IMR-90 (cell line): ENCODE measurements around the gene FRAS1. TPM values are rescaled to one million over a fixed set of nuclear protein-coding genes. Genes with fewer than 3 reads are reported as not detected.

Experiments used
- ATAC-seq: fragments of 200-7000 bp; cut with Tn5 transposase; 2 replicates; pipeline ENCODE4 v1.9.1; 2020; ENCODE audit warnings: low read depth, mild to moderate bottlenecking, moderate library complexity
- BruUV-seq: library from RNA; stranded (reverse); fragments of 400-500 nt; replicated peaks from 2 replicates; lab custom pipeline; 2021; lab: Mats Ljungman, UMichigan
- CTCF ChIA-PET: fragments of 300-600 bp; formaldehyde crosslinking; extraction: SDS; loops from one replicate; lab custom pipeline; 2021; ENCODE audit warnings: antibody characterized with exemption; lab: Yijun Ruan, JAX
- POLR2A ChIA-PET: fragments of 300-600 bp; sonication (Branson Sonifier 250); formaldehyde crosslinking; loops from one replicate; lab custom pipeline; 2022; ENCODE audit warnings: antibody characterized with exemption; ENCODE audit not compliant: unreplicated experiment; lab: Charles Lee
- DNase-seq: peaks from one replicate; pipeline ENCODE4 v3.0.0; 2013
- H2AFZ ChIP-seq: replicated peaks from 2 replicates; pipeline ENCODE3; 2013; ENCODE audit warnings: low read length, mild to moderate bottlenecking; ENCODE audit not compliant: poor library complexity
- H2AK5ac ChIP-seq: 2 replicates; pipeline ENCODE4 v1.6.1; 2013; ENCODE audit warnings: low read depth, low read length, inconsistent platforms
- H2AK9ac ChIP-seq: replicated peaks from 2 replicates; pipeline ENCODE3; 2013; ENCODE audit warnings: mild to moderate bottlenecking, low read depth, low read length, moderate library complexity; ENCODE audit not compliant: poor library complexity
- H2BK120ac ChIP-seq: 2 replicates; pipeline ENCODE4 v1.6.1; 2013; ENCODE audit warnings: low read depth, low read length, inconsistent platforms
- H2BK15ac ChIP-seq: 3 replicates; pipeline ENCODE4 v1.6.1; 2013; ENCODE audit warnings: low read depth, low read length, inconsistent platforms
- H2BK20ac ChIP-seq: 2 replicates; pipeline ENCODE4 v1.6.1; 2013; ENCODE audit warnings: low read depth, mild to moderate bottlenecking, inconsistent platforms, low read length, moderate library complexity
- H2BK5ac ChIP-seq: 2 replicates; pipeline ENCODE4 v1.6.1; 2013; ENCODE audit warnings: mild to moderate bottlenecking, low read depth, low read length, inconsistent platforms; ENCODE audit not compliant: poor library complexity, severe bottlenecking
- H3K14ac ChIP-seq: replicated peaks from 2 replicates; pipeline ENCODE4 v1.6.1; 2013; ENCODE audit warnings: low read depth, low read length, inconsistent platforms
- H3K18ac ChIP-seq: 2 replicates; pipeline ENCODE4 v1.6.1; 2013; ENCODE audit warnings: low read depth, low read length, control low read depth
- H3K23ac ChIP-seq: 2 replicates; pipeline ENCODE4 v1.6.1; 2013; ENCODE audit warnings: low read depth, low read length, inconsistent platforms
- H3K27ac ChIP-seq: 2 replicates; pipeline ENCODE4 v1.5.1; 2013; ENCODE audit warnings: mild to moderate bottlenecking, control low read depth, low read length; ENCODE audit not compliant: insufficient read depth
- H3K27me3 ChIP-seq: 2 replicates; pipeline ENCODE4 v1.6.1; 2013; ENCODE audit warnings: low read length; ENCODE audit not compliant: control insufficient read depth, insufficient read depth
- H3K36me3 ChIP-seq: 2 replicates; pipeline ENCODE4 v1.6.1; 2013; ENCODE audit warnings: low read length, mixed read lengths; ENCODE audit not compliant: control insufficient read depth, insufficient read depth
- H3K4ac ChIP-seq: 2 replicates; pipeline ENCODE4 v1.6.1; 2013; ENCODE audit warnings: low read depth, low read length, inconsistent platforms
- H3K4me1 ChIP-seq: 2 replicates; pipeline ENCODE4 v1.6.1; 2013; ENCODE audit warnings: low read length, mixed read lengths; ENCODE audit not compliant: control insufficient read depth, insufficient read depth
- H3K4me2 ChIP-seq: 2 replicates; pipeline ENCODE4 v1.6.1; 2013; ENCODE audit warnings: low read depth, mild to moderate bottlenecking, control low read depth, low read length, moderate library complexity
- H3K4me3 ChIP-seq: 2 replicates; pipeline ENCODE4 v1.5.1; 2013; ENCODE audit warnings: low read depth, mild to moderate bottlenecking, control low read depth, low read length, moderate library complexity; ENCODE audit not compliant: insufficient read depth
- H3K56ac ChIP-seq: 2 replicates; pipeline ENCODE4 v1.6.1; 2013; ENCODE audit warnings: low read length, inconsistent platforms; ENCODE audit not compliant: insufficient read depth; ENCODE audit errors: extremely low read depth
- H3K79me1 ChIP-seq, 2 experiments: 2 replicates each; pipeline ENCODE4 v1.6.1; 2013; ENCODE audit warnings: low read length in 2 of 2, inconsistent platforms in 1 of 2, low read depth in 1 of 2
- H3K9ac ChIP-seq: 2 replicates; pipeline ENCODE4 v1.6.1; 2013; ENCODE audit warnings: low read depth, low read length, control low read depth
- H3K9me1 ChIP-seq: 2 replicates; pipeline ENCODE4 v1.6.1; 2013; ENCODE audit warnings: low read length, inconsistent platforms; ENCODE audit not compliant: insufficient read depth
- H3K9me3 ChIP-seq: 2 replicates; pipeline ENCODE4 v1.6.1; 2013; ENCODE audit warnings: low read length; ENCODE audit not compliant: control insufficient read depth, insufficient read depth
- H4K20me1 ChIP-seq: 2 replicates; pipeline ENCODE4 v1.6.1; 2013; ENCODE audit warnings: low read length, inconsistent platforms; ENCODE audit not compliant: insufficient read depth
- H4K5ac ChIP-seq: 2 replicates; pipeline ENCODE4 v1.6.1; 2013; ENCODE audit warnings: mild to moderate bottlenecking, low read depth, low read length, control low read depth
- H4K8ac ChIP-seq, 2 experiments: 2 replicates each; pipeline ENCODE4 v1.6.1; 2013; ENCODE audit warnings: low read depth in 2 of 2, low read length in 2 of 2, control low read depth in 1 of 2, inconsistent platforms in 1 of 2
- H4K91ac ChIP-seq: 2 replicates; pipeline ENCODE4 v1.6.1; 2013; ENCODE audit warnings: low read depth, low read length, inconsistent platforms; ENCODE audit not compliant: insufficient read depth
- BHLHE40 ChIP-seq: fragments of 150-350 bp; IDR thresholded peaks from 2 replicates; pipeline ENCODE4 v1.6.1; 2016; ENCODE audit warnings: mild to moderate bottlenecking, low read depth, low read length
- CEBPB ChIP-seq: IDR thresholded peaks from 2 replicates; pipeline ENCODE4 v1.6.1; 2012; ENCODE audit warnings: low read depth, low read length, improper control_type of control experiment
- MAFK ChIP-seq: IDR thresholded peaks from 2 replicates; pipeline ENCODE4 v1.6.1; 2012; ENCODE audit warnings: low read depth, low read length, improper control_type of control experiment
- MAZ ChIP-seq: IDR thresholded peaks from 2 replicates; pipeline ENCODE4 v1.6.1; 2012; ENCODE audit warnings: low read depth, mild to moderate bottlenecking, low read length, improper control_type of control experiment, moderate library complexity, borderline replicate concordance
- NFE2L2 ChIP-seq: fragments of 150-350 bp; IDR thresholded peaks from 2 replicates; pipeline ENCODE4 v1.6.1; 2016; ENCODE audit warnings: low read depth, mild to moderate bottlenecking, low read length
- POLR2A ChIP-seq: IDR thresholded peaks from 2 replicates; pipeline ENCODE4 v1.6.1; 2012; ENCODE audit warnings: mild to moderate bottlenecking, low read depth, low read length
- RCOR1 ChIP-seq: IDR thresholded peaks from 2 replicates; pipeline ENCODE4 v1.6.1; 2012; ENCODE audit warnings: mild to moderate bottlenecking, low read length, improper control_type of control experiment; ENCODE audit not compliant: insufficient replicate concordance
- RFX5 ChIP-seq: IDR thresholded peaks from 2 replicates; pipeline ENCODE4 v1.8.0; 2012; ENCODE audit warnings: low read depth, mild to moderate bottlenecking, low read length, moderate library complexity
- SMC3 ChIP-seq: fragments of 150-350 bp; IDR thresholded peaks from 2 replicates; pipeline ENCODE4 v1.6.1; 2016; ENCODE audit warnings: low read depth, mild to moderate bottlenecking, antibody characterized with exemption, low read length, moderate library complexity
- WGBS, 2 experiments: methylation state at CpG; one replicate each; pipeline versions ENCODE4 v1.1.5 to v1.1.7; 2013; ENCODE audit warnings: missing lambda C conversion rate in 2 of 2; ENCODE audit not compliant: insufficient read length in 1 of 2; ENCODE audit errors: extremely low coverage in 2 of 2; 5-methylcytosine and 5-hydroxymethylcytosine counted together
- dilution Hi-C: fragments of 300-500 bp; cut with HindIII; formaldehyde crosslinking; loops from one replicate; pipeline ENCODE4 v1.14.3; 2018; ENCODE audit warnings: low sequenced_read_pairs; ENCODE audit not compliant: unreplicated experiment
- in situ Hi-C: fragments of 300-500 bp; cut with MboI; formaldehyde crosslinking; loops from 3 replicates; pipeline ENCODE4 v1.14.3; 2019; ENCODE audit warnings: low sequenced_read_pairs, inconsistent platforms, mixed read lengths
- intact Hi-C: fragments of 100-400 bp; cut with micrococcal nuclease; formaldehyde crosslinking; loops from 2 replicates; pipeline ENCODE4 v1.10.0; 2022
- polyA plus RNA-seq, 3 experiments: library from polyadenylated mRNA; depleted of rRNA; stranded (reverse); fragments of >200 nt; gene quantifications; 2 replicates each; pipeline ENCODE4 v1.2.3, GENCODE V29; 2012; ENCODE audit warnings: low replicate concordance in 1 of 3
- total RNA-seq: library from RNA; depleted of rRNA; stranded (reverse); fragments of >200 nt; gene quantifications from 2 replicates; pipeline ENCODE4 v1.2.3, GENCODE V29; 2012
- TF ChIP-seq, protein P1 (sequence below): conservative IDR thresholded peaks from 2 replicates; pipeline ENCODE4 v1.5.1; 2012; ENCODE audit warnings: mild to moderate bottlenecking, low read depth, low read length, improper control_type of control experiment

The FRAS1 gene
- total and polyA plus RNA-seq, 2 of the 4 experiments (the other 2 are of a cell fraction), result under 0.01 to 0.03 TPM

DNA sequence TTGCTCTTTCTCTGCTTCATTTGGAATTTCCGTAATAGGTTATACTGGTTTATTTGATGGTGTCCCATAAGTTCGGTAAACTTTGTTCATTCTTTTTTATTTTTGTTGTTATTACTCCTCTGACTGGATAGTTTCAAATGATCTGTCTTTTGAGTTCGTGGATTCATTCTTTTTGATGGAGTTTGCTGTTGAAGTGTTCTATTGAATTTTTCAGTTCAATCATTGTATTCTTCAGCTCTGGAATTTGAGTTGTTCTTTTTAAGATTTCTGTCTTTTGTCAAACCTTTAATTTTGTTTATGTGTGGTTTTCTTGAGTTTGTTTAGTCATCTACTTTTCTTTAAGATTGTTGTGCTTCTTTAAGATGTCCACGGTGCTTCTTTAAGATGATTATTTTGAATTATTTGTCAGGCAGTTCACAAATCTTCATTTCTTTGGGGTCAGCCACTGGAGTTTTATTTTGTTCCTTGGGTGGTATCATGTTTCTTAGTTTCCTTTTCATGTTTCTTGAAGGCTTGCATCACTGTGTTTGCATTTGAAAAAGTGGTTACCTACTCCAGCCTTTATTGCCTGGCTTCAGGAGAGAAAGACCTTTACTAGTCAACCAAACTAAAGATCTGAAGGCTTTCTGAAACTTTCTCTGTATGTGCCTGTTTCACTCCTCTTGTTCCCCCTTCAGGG lies 339.6 kb downstream of the FRAS1 start:
- no peak overlapping the region for H3K14ac ChIP-seq
- intact Hi-C loops (no loop called here), in situ Hi-C loops (no loop called here), dilution Hi-C loops (no loop called here)
- H3K4me3 ChIP-seq, result no peak overlapping the region
- H4K8ac ChIP-seq, result no peak overlapping the region
- H2AK9ac ChIP-seq, result no peak overlapping the region
- H3K9ac ChIP-seq, result no peak overlapping the region
- ATAC-seq (no peak), DNase-seq (no peak)
- CTCF ChIA-PET, result no interaction called here
- H3K27me3 ChIP-seq, result 0 out of 2 replicates have a peak, but pooled peaks cover 2% of the 10 kb centered on the region
- TF ChIP-seq RFX5, result no peak
- no peak for TF ChIP-seq MAFK
- no peak for TF ChIP-seq RCOR1
- TF ChIP-seq BHLHE40, result no peak
- no peak for TF ChIP-seq POLR2A
- no peak for TF ChIP-seq MAZ
- TF ChIP-seq CEBPB, result no peak
- no peak for TF ChIP-seq NFE2L2
- TF ChIP-seq, protein P1, sequence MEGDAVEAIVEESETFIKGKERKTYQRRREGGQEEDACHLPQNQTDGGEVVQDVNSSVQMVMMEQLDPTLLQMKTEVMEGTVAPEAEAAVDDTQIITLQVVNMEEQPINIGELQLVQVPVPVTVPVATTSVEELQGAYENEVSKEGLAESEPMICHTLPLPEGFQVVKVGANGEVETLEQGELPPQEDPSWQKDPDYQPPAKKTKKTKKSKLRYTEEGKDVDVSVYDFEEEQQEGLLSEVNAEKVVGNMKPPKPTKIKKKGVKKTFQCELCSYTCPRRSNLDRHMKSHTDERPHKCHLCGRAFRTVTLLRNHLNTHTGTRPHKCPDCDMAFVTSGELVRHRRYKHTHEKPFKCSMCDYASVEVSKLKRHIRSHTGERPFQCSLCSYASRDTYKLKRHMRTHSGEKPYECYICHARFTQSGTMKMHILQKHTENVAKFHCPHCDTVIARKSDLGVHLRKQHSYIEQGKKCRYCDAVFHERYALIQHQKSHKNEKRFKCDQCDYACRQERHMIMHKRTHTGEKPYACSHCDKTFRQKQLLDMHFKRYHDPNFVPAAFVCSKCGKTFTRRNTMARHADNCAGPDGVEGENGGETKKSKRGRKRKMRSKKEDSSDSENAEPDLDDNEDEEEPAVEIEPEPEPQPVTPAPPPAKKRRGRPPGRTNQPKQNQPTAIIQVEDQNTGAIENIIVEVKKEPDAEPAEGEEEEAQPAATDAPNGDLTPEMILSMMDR, result no peak
- no peak for TF ChIP-seq SMC3
- H2BK20ac ChIP-seq, result no peak overlapping the region
- POLR2A ChIA-PET, result no interaction called here
- WGBS, 2 experiments, result no CpG with 5 or more reads among the region's 4 CpGs
- no peaks in the 10 kb centered on the region for H3K9me3 ChIP-seq
- no peak overlapping the region for H3K27ac ChIP-seq
- H2BK5ac ChIP-seq, result no peak overlapping the region
- H3K9me1 ChIP-seq, result no peaks in the 10 kb centered on the region
- H3K4me1 ChIP-seq, result no peaks in the 10 kb centered on the region
- no peak overlapping the region for H2AK5ac ChIP-seq
- H3K36me3 ChIP-seq, result no peaks in the 10 kb centered on the region
- no peak overlapping the region for H3K56ac ChIP-seq
- H2BK15ac ChIP-seq, result no peak overlapping the region
- BruUV-seq, result no TSS peak
- no peak overlapping the region for H4K5ac ChIP-seq
- no peak overlapping the region for H3K18ac ChIP-seq
- no peak overlapping the region for H2BK120ac ChIP-seq
- H4K20me1 ChIP-seq, result no peaks in the 10 kb centered on the region
- H3K23ac ChIP-seq, result no peak overlapping the region
- no peaks in the 10 kb centered on the region for H3K79me1 ChIP-seq
- no peak overlapping the region for H4K91ac ChIP-seq
- H2AFZ ChIP-seq, result no peak overlapping the region
- no peak overlapping the region for H3K4me2 ChIP-seq
- H3K4ac ChIP-seq, result no peak overlapping the region
